WTC11 (cell line): ENCODE data around the gene FAM193A. TPM values are rescaled to one million over a fixed set of nuclear protein-coding genes. Genes with fewer than 3 reads are reported as not detected.
A peak's percentile ranks its signal among the peaks of the same experiment; 100 is the strongest.

Experiments used
- ATF2 ChIP-seq: sonication (generic); formaldehyde crosslinking; IDR thresholded peaks from 2 replicates; pipeline ENCODE4 v1.8.1; 2022; ENCODE audit warnings: low read depth, missing genetic modification reagents, borderline replicate concordance
- CREB1 ChIP-seq: sonication (generic); formaldehyde crosslinking; IDR thresholded peaks from 2 replicates; pipeline ENCODE4 v1.8.0; 2023; ENCODE audit warnings: mild to moderate bottlenecking, missing genetic modification reagents
- CREM ChIP-seq: sonication (generic); formaldehyde crosslinking; IDR thresholded peaks from 2 replicates; pipeline ENCODE4 v1.8.1; 2022; ENCODE audit warnings: mild to moderate bottlenecking, missing genetic modification reagents, moderate library complexity
- CTCF ChIP-seq: fragments of 200-600 bp; IDR thresholded peaks from 2 replicates; pipeline ENCODE4 v1.8.0; 2022; ENCODE audit warnings: antibody characterized with exemption
- ELF4 ChIP-seq: sonication (generic); formaldehyde crosslinking; IDR thresholded peaks from 2 replicates; pipeline ENCODE4 v1.8.1; 2022; ENCODE audit warnings: low read depth, mild to moderate bottlenecking, moderate library complexity, missing genetic modification reagents
- FOXK1 ChIP-seq: sonication (generic); formaldehyde crosslinking; IDR thresholded peaks from 2 replicates; pipeline ENCODE4 v1.8.0; 2022; ENCODE audit warnings: mild to moderate bottlenecking, moderate library complexity, missing genetic modification reagents
- GABPB1 ChIP-seq: sonication (generic); formaldehyde crosslinking; IDR thresholded peaks from 2 replicates; pipeline ENCODE4 v1.8.1; 2023; ENCODE audit warnings: mild to moderate bottlenecking, missing genetic modification reagents
- GTF2I ChIP-seq: fragments of 250-450 bp; sonication (Bioruptor Pico); conservative IDR thresholded peaks from 2 replicates; pipeline ENCODE4 v1.4.0; 2021; ENCODE audit warnings: mild to moderate bottlenecking
- IRF1 ChIP-seq: sonication (generic); formaldehyde crosslinking; IDR thresholded peaks from 2 replicates; pipeline ENCODE4 v1.8.0; 2023; ENCODE audit warnings: missing genetic modification reagents
- JAZF1 ChIP-seq: fragments of 250-450 bp; sonication (Bioruptor Pico); IDR thresholded peaks from 2 replicates; pipeline ENCODE4 v1.9.0; 2021; ENCODE audit warnings: moderate library complexity, mild to moderate bottlenecking, inconsistent platforms
- MXD4 ChIP-seq: fragments of 250-450 bp; sonication (Bioruptor Pico); IDR thresholded peaks from 2 replicates; pipeline ENCODE4 v1.8.0; 2021; ENCODE audit warnings: mild to moderate bottlenecking, moderate library complexity, borderline replicate concordance
- NFE2L1 ChIP-seq: sonication (generic); formaldehyde crosslinking; IDR thresholded peaks from 2 replicates; pipeline ENCODE4 v1.8.1; 2023; ENCODE audit warnings: missing genetic modification reagents
- NR1H2 ChIP-seq: sonication (generic); formaldehyde crosslinking; IDR thresholded peaks from 2 replicates; pipeline ENCODE4 v1.9.0; 2021; ENCODE audit warnings: mild to moderate bottlenecking, moderate library complexity, missing genetic modification reagents
- PRRX2 ChIP-seq: fragments of 250-450 bp; sonication (Bioruptor Pico); IDR thresholded peaks from 2 replicates; pipeline ENCODE4 v1.8.0; 2021; ENCODE audit warnings: mild to moderate bottlenecking
- SMAD3 ChIP-seq: sonication (generic); formaldehyde crosslinking; IDR thresholded peaks from 2 replicates; pipeline ENCODE4 v1.8.0; 2022; ENCODE audit warnings: missing genetic modification reagents, mild to moderate bottlenecking, borderline replicate concordance
- SMAD4 ChIP-seq: sonication (generic); formaldehyde crosslinking; IDR thresholded peaks from 2 replicates; pipeline ENCODE4 v1.8.0; 2022; ENCODE audit warnings: mild to moderate bottlenecking, missing genetic modification reagents
- SOX15 ChIP-seq: fragments of 250-450 bp; sonication (Bioruptor Pico); IDR thresholded peaks from 2 replicates; pipeline ENCODE4 v1.9.0; 2021; ENCODE audit warnings: mild to moderate bottlenecking
- SP1 ChIP-seq: sonication (generic); formaldehyde crosslinking; conservative IDR thresholded peaks from 2 replicates; pipeline ENCODE4 v1.8.1; 2022; ENCODE audit warnings: missing genetic modification reagents
- TEAD1 ChIP-seq: sonication (generic); formaldehyde crosslinking; IDR thresholded peaks from 2 replicates; pipeline ENCODE4 v1.8.0; 2022; ENCODE audit warnings: mild to moderate bottlenecking, missing genetic modification reagents
- ZMAT4 ChIP-seq: fragments of 250-450 bp; sonication (Bioruptor Pico); IDR thresholded peaks from 2 replicates; pipeline ENCODE4 v1.9.0; 2021; ENCODE audit warnings: mild to moderate bottlenecking
- ZNF121 ChIP-seq: sonication (generic); formaldehyde crosslinking; IDR thresholded peaks from 2 replicates; pipeline ENCODE4 v1.8.0; 2023; ENCODE audit warnings: missing genetic modification reagents
- ZNF138 ChIP-seq: sonication (generic); formaldehyde crosslinking; conservative IDR thresholded peaks from 2 replicates; pipeline ENCODE4 v1.8.1; 2022; ENCODE audit warnings: mild to moderate bottlenecking, moderate library complexity, missing genetic modification reagents
- ZNF263 ChIP-seq: sonication (generic); formaldehyde crosslinking; IDR thresholded peaks from 2 replicates; pipeline ENCODE4 v1.8.1; 2022; ENCODE audit warnings: low read depth, mild to moderate bottlenecking, moderate library complexity, missing genetic modification reagents
- ZNF317 ChIP-seq: sonication (generic); formaldehyde crosslinking; IDR thresholded peaks from 2 replicates; pipeline ENCODE4 v1.8.1; 2023; ENCODE audit warnings: low read depth, mild to moderate bottlenecking, moderate library complexity, missing genetic modification reagents, borderline replicate concordance
- ZNF512 ChIP-seq: sonication (generic); formaldehyde crosslinking; IDR thresholded peaks from 2 replicates; pipeline ENCODE4 v1.8.1; 2022; ENCODE audit warnings: missing genetic modification reagents, borderline replicate concordance
- ZNF671 ChIP-seq: fragments of 250-450 bp; sonication (Bioruptor Pico); IDR thresholded peaks from 2 replicates; pipeline ENCODE4 v1.8.0; 2021; ENCODE audit warnings: mild to moderate bottlenecking
- ZSCAN18 ChIP-seq: fragments of 250-450 bp; sonication (Bioruptor Pico); IDR thresholded peaks from 2 replicates; pipeline ENCODE4 v2.1.2; 2022; ENCODE audit warnings: mild to moderate bottlenecking, moderate library complexity
- total RNA-seq: library from RNA; stranded (reverse); gene quantifications from 3 replicates; pipeline ENCODE4 v1.2.3, GENCODE V29; 2021
- TF ChIP-seq, protein P1 (sequence below): sonication (generic); formaldehyde crosslinking; IDR thresholded peaks from 2 replicates; pipeline ENCODE4 v1.8.1; 2022; ENCODE audit warnings: mild to moderate bottlenecking, missing genetic modification reagents, moderate library complexity, borderline replicate concordance
- TF ChIP-seq, protein P2 (sequence below): fragments of 250-450 bp; sonication (Bioruptor Pico); IDR thresholded peaks from 2 replicates; pipeline ENCODE4 v1.9.0; 2021; ENCODE audit warnings: mild to moderate bottlenecking

Gene FAM193A
- total RNA-seq, 1 experiment from 2014 or later, result 28.1 TPM

DNA sequence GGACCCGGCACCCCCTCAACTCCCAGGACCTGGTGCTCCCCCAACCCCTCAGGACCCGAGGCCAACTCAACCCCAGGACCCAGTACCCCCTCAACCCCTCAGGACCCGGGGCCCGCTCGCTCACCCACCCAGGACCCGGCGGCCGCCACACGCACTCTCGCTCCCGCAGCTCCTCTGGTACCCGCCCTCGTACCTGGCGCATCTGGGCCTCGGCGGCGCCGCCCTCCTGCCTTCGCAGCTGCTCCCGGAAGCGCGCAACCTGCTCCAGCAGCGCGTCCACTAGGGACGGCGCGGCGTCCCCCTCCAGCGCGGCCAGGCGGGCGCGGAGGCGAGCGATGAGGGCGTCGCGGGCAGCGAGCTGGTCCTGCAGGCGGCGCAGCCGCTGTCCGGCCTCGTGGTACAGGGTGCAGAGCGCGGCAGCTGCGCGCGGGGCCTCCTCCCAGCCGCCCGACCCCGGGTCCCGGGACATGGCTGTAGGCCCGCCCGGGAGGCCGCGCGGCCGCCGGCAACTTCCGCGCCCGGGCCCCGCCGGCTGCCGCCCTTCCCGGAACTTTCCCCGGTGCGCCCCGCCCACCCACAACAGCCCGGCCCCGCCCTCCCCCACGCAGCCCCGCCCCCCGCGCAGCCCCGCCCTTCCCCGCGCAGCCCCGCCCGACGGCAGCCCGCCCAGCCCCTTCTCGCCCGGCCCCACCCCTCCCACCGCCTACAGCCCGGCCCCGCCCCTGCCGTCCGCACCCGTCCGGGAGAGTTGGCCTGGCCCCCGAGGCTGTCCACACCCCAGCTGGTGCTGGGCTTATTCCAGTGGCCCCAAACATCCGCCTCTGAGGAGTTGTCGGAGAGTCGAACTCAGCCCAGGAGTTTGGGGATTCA, 219.6 kb downstream of the FAM193A start, which contains the start of gene TNIP2 (continued):
- TF ChIP-seq ZSCAN18 (CRISPR knock-in tag), result no peak
- TF ChIP-seq MXD4, result no peak
- TF ChIP-seq IRF1, result no peak; the same call in 1 of the 2 replicates
- no peak for TF ChIP-seq ZNF138 (CRISPR knock-in tag)
- no peak for TF ChIP-seq NR1H2
- no peak for TF ChIP-seq ATF2 (CRISPR knock-in tag)
- TF ChIP-seq SMAD3 (CRISPR knock-in tag), result no peak
- TF ChIP-seq TEAD1 (CRISPR knock-in tag), result peak; percentile 72
- TF ChIP-seq PRRX2 (CRISPR knock-in tag), result no peak
- TF ChIP-seq JAZF1 (CRISPR knock-in tag), result no peak
- no peak for TF ChIP-seq SOX15 (CRISPR knock-in tag)
- no peak for TF ChIP-seq ZNF671
- TF ChIP-seq ZNF121 (CRISPR knock-in tag), result 0 out of 2 replicates have a peak, but pooled peaks have one; percentile 22
- TF ChIP-seq CREB1, result no peak
- TF ChIP-seq FOXK1 (CRISPR knock-in tag), result peak; percentile 83
- peak; percentile 59; the same call in 1 of the 2 replicates for TF ChIP-seq CREM (CRISPR knock-in tag)
- TF ChIP-seq ZMAT4 (CRISPR knock-in tag), result no peak
- no peak for TF ChIP-seq GTF2I (CRISPR knock-in tag)
- TF ChIP-seq, protein P1, sequence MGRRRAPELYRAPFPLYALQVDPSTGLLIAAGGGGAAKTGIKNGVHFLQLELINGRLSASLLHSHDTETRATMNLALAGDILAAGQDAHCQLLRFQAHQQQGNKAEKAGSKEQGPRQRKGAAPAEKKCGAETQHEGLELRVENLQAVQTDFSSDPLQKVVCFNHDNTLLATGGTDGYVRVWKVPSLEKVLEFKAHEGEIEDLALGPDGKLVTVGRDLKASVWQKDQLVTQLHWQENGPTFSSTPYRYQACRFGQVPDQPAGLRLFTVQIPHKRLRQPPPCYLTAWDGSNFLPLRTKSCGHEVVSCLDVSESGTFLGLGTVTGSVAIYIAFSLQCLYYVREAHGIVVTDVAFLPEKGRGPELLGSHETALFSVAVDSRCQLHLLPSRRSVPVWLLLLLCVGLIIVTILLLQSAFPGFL (CRISPR knock-in tag), result no peak
- no peak for TF ChIP-seq ELF4 (CRISPR knock-in tag)
- TF ChIP-seq CTCF, result no peak
- TF ChIP-seq GABPB1 (CRISPR knock-in tag), result 0 out of 2 replicates have a peak, but pooled peaks have one; percentile 60
- no peak for TF ChIP-seq ZNF263 (CRISPR knock-in tag)
- peak; percentile 11; the same call in 1 of the 2 replicates for TF ChIP-seq ZNF317 (CRISPR knock-in tag)
- TF ChIP-seq NFE2L1 (CRISPR knock-in tag), result peak; percentile 60; the same call in 1 of the 2 replicates
- no peak for TF ChIP-seq ZNF512
- no peak for TF ChIP-seq SMAD4
- TF ChIP-seq SP1 (CRISPR knock-in tag), result peak; percentile 80
- TF ChIP-seq, protein P2, sequence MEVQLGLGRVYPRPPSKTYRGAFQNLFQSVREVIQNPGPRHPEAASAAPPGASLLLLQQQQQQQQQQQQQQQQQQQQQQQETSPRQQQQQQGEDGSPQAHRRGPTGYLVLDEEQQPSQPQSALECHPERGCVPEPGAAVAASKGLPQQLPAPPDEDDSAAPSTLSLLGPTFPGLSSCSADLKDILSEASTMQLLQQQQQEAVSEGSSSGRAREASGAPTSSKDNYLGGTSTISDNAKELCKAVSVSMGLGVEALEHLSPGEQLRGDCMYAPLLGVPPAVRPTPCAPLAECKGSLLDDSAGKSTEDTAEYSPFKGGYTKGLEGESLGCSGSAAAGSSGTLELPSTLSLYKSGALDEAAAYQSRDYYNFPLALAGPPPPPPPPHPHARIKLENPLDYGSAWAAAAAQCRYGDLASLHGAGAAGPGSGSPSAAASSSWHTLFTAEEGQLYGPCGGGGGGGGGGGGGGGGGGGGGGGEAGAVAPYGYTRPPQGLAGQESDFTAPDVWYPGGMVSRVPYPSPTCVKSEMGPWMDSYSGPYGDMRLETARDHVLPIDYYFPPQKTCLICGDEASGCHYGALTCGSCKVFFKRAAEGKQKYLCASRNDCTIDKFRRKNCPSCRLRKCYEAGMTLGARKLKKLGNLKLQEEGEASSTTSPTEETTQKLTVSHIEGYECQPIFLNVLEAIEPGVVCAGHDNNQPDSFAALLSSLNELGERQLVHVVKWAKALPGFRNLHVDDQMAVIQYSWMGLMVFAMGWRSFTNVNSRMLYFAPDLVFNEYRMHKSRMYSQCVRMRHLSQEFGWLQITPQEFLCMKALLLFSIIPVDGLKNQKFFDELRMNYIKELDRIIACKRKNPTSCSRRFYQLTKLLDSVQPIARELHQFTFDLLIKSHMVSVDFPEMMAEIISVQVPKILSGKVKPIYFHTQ, result no peak
